ENCODE results near the gene CCDC170.

- TF ChIP-seq, protein P1, sequence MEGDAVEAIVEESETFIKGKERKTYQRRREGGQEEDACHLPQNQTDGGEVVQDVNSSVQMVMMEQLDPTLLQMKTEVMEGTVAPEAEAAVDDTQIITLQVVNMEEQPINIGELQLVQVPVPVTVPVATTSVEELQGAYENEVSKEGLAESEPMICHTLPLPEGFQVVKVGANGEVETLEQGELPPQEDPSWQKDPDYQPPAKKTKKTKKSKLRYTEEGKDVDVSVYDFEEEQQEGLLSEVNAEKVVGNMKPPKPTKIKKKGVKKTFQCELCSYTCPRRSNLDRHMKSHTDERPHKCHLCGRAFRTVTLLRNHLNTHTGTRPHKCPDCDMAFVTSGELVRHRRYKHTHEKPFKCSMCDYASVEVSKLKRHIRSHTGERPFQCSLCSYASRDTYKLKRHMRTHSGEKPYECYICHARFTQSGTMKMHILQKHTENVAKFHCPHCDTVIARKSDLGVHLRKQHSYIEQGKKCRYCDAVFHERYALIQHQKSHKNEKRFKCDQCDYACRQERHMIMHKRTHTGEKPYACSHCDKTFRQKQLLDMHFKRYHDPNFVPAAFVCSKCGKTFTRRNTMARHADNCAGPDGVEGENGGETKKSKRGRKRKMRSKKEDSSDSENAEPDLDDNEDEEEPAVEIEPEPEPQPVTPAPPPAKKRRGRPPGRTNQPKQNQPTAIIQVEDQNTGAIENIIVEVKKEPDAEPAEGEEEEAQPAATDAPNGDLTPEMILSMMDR (IDR thresholded peaks at IDR 0.05; ENCODE audit: insufficient read depth, low read depth, low read length), result no peak
- no peak for TF ChIP-seq EZH2 (IDR thresholded peaks at IDR 0.05; ENCODE audit: insufficient read depth, low read length)
These were observed 167.7 kb downstream of the CCDC170 start for GRCh38 chr6:151661509-151661908.
